ENCODE measurements around the gene KIF3A.

Gene KIF3A

DNA sequence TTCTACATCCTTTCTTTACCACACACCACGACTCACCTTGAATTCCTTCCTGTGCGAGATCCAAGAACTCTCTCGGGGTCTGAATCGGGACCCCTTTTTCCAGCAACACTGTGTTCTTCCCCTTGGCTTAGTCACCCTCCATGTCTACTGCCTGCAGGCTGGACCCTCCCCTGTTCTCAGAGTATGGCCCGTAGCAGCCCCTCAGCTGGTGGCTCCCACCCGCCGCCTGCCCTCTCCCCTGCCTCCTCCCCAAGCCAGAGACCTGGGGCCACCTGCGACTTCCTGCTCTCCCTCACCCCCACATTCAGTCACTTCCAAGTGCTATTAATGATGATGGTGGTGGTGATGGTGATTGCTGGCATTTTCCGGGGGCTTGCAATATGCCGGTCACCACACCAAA, 70.0 kb downstream of the KIF3A start:
- Mint-ChIP-seq H3K27ac (no peak overlapping the region), H3K27me3 (peaks cover 5 to 14% of the 10 kb centered on the region in 2 donors), H3K4me3 (no peak overlapping the region)

DNA sequence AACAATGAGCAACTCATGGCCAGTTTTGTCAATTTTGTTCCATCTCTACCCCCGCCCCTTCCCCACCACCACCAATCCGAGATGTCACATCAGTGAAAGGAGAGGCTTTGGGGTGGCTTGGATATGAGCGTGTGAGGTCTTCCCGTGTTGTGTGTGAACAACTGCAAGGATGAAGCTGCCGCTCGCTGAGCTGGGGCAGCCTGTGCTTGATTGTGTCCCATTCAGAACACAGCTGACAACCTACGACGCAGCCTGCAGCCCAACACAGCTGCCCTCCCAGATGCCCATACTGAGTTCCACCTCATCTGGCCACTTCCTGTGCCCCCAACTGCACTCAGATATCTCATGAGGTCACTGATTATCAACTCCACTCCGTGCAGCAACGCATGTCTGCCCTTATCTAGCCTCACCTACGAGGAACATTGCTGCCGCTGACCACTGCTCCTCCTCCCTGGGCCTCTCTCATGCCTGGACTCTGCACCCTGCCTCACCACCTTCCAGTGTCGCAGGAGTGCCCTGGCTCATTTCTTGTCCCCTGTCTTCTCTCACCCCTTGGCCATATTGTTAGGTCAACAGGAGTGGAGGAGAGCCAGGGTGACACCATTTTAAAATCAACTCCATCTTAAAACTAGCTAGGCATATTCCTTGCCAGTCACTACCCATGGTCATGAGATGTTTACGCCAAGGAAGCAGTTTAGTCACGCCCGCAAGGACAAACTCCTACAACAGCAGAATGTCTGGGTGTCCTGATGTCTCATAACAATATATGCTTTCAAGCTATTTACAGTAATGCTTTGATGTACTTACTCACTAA, 70.8 kb downstream of the KIF3A start:
- DNase-seq = no peak
- Mint-ChIP-seq H3K4me1 (peaks cover 32 to 34% of the 10 kb centered on the region in 2 donors), H3K27me3 (peaks cover 5 to 14% of the 10 kb centered on the region in 2 donors), H3K9me3 (peaks cover 0 to 3% of the 10 kb centered on the region in 2 donors), H3K4me3 (no peak overlapping the region), H3K27ac (no peak overlapping the region), H3K36me3 (no peaks in the 10 kb centered on the region)
- ATAC-seq (replicated peaks) = no peak

More for the DNA sequence above, 70.0 kb downstream of the KIF3A start:
- peaks cover 24 to 27% of the 10 kb centered on the region in 2 donors for H3K4me1 Mint-ChIP-seq
- DNase-seq (no peak), ATAC-seq (replicated peaks) (no peak)
- H3K36me3 Mint-ChIP-seq = no peaks in the 10 kb centered on the region
- peaks cover 0 to 3% of the 10 kb centered on the region in 2 donors for H3K9me3 Mint-ChIP-seq

DNA sequence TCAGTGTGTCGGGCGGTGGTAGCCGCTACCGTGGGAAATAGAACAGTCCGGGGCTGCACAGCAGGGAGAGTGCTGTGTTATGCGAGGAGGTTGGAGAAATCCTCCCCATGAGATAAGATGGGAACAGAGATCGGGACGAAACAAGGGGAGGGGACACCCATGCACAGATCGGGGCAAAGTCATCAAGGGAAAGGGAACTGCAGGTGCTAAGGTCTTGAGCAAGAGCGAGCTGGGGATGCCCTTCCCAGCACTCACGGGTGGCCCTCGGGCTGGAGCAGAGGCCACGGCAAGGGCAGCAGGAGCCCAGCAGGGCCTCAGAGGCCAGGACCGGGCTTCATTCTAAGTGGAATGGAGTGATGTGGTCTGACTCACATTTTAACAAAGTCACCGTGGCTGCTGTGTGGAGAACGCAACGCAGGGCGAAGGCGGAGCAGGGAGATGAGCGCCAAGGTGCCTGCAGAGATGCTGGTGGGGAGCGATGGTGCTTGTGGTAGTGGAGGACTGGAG, 71.7 kb downstream of the KIF3A start:
- DNase-seq = no peak
- Mint-ChIP-seq H3K27ac (peak overlapping the region; percentile 26), H3K9me3 (peaks cover 0 to 1% of the 10 kb centered on the region in 2 donors), H3K4me3 (no peak overlapping the region), H3K36me3 (no peaks in the 10 kb centered on the region), H3K4me1 (peaks cover 41% of the 10 kb centered on the region in 2 donors), H3K27me3 (peaks cover 5 to 14% of the 10 kb centered on the region in 2 donors)
- ATAC-seq (replicated peaks) = no peak

DNA sequence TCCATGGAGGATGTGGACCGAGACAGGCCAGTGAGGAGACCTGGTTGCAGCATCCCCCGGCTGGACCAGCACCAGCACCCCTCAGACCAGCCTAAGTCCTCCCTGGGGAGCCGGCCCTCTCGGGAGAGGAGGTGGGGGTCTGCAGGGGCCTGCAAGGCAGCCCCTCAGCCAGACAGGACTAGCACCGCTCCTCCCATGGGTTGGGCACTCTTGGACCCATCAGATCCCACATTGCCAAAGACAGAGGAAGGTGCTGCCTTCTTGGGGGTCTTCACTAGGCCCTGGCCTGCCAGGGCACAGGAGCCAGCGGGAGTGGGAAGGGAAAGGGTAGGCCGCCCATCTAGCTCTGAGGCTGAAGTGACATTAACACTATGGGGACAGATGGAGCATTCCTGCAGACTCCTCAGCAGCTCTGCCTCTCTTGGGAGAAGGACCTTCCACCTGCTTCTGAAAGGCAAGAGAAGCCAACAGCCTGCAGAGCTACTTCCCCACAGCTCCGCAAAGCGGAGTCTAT, 72.6 kb downstream of the KIF3A start:
- Mint-ChIP-seq H3K27ac (peak overlapping the region; percentile 80), H3K9me3 (no peaks in the 10 kb centered on the region)
- ATAC-seq (replicated peaks) = no peak

DNA sequence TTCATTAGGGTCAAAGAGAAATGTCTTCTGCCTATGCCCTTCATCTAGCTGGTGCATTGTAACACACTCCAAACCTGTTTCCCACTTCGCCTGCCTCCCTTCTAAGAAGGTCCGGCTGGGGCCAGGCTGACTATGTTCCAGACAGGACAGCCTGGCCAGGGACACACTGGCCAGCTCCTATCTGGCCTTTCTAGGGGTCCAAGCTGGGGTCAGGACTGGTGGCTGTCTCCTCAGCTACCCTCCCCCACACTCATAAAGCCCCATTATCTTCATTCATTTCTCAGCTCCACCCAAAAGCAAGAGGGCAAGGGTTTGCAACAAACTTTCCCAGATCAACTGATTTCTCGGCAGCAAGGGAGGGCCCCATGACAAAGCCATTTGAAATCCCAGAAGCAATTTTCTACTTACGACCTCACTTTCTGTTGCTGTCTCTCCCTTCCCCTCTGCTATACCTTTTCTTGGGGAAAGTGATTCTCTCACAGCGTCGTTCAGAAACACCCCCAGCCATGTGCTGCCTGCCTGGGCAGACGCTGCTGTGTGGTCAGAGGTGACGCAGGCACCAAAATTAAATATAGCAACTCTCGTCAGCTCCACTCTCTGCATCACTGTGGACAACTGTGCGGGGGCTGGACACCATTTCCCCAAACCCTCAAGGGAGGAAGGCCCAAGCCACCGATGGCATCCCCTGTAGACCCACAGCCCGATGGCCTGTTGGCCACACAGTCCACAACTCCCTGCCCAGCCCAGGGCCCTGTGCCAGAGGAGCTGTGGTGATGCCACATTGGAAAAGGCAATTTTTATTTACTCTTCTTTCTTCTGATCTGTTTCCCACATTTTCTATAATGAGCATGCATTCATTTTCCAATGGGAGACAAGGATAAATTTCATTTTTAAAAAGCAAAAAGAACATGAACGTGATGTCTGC, 73.3 kb downstream of the KIF3A start:
- ATAC-seq (replicated peaks) = peak in 1 of 2 donors; percentile 20
- no peak overlapping the region for H3K4me3 Mint-ChIP-seq

More for the DNA sequence above, 72.6 kb downstream of the KIF3A start:
- Mint-ChIP-seq H3K4me3 (no peak overlapping the region), H3K36me3 (no peaks in the 10 kb centered on the region), H3K4me1 (peaks cover 47 to 50% of the 10 kb centered on the region in 2 donors), H3K27me3 (peaks cover 5 to 10% of the 10 kb centered on the region in 2 donors)
- no peak for DNase-seq

DNA sequence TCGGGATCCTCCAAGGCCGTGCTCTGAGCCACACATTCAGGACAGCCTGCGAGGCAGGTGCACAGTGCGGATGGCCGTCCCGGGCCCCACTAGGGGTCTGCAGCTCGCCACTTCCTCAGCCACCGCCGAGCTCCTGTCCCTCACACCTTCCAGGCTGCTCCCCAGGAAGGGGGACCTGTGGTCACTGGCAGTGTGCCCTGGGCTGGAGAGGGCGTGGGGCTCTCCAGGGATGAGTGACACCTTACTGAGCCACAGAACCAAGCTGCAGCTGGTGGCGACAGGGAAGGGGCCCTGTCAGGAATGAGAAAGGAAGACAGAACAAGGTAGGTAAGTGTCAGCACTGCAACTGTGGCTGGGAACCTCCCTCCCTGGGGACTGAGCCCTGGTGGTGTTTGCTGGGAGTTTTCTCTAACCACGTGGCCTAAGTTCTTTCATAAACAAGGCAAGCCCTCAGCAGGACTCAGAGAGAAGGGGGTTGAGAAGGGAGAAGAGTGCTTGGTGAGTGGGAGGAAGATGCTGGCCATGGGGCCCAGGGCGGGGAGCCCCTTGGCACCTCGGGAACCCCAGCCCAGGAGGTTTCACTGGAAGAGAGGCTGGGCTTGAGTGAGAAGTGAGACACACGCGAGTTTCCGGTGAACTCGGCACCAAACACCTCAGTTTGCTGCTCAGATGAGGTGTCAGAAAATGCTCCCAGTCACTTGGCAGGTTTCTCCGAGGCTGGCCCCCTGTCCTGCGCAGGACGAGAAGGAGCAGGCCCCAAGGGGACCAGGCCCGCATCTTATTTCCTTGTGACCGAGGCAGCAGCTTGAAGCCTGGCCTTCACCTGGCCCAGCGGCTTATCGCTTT, 74.2 kb downstream of the KIF3A start:
- peak overlapping the region; percentile 80 for H3K27ac Mint-ChIP-seq
- ATAC-seq (replicated peaks) = peak; percentile 73 to 74
- DNase-seq = peak; percentile 73
- H3K9me3 Mint-ChIP-seq = no peaks in the 10 kb centered on the region
- H3K4me3 Mint-ChIP-seq = peak overlapping the region; percentile 18 to 55
- peaks cover 54 to 65% of the 10 kb centered on the region in 2 donors for H3K4me1 Mint-ChIP-seq
- peaks cover 7 to 8% of the 10 kb centered on the region in 2 donors for H3K27me3 Mint-ChIP-seq
- H3K36me3 Mint-ChIP-seq = no peaks in the 10 kb centered on the region

More for the DNA sequence above, 73.3 kb downstream of the KIF3A start:
- peaks cover 51 to 57% of the 10 kb centered on the region in 2 donors for H3K4me1 Mint-ChIP-seq
- no peak for DNase-seq
- peak overlapping the region; percentile 80 for H3K27ac Mint-ChIP-seq
- peaks cover 5 to 6% of the 10 kb centered on the region in 2 donors for H3K27me3 Mint-ChIP-seq
- no peaks in the 10 kb centered on the region for H3K9me3 Mint-ChIP-seq
- no peaks in the 10 kb centered on the region for H3K36me3 Mint-ChIP-seq

DNA sequence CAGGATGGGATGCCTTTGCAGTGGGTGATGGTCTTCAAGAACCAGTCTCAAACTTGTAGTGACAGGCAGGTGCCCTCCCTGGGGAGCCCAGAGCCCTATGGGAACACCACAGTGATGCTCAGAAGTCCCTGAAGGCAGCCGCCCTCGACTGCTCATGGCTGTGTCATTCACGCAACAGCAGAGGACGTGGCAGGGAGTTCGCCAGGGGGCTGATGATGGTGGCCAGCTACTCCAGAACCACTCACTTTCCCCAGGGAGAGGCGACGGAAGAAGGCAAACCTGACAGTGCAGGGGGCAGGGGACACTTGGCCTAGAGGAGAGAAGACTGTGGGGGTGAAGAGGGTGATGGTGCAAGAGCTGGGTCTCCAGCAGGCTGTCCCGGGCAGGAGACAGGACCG, 75.3 kb downstream of the KIF3A start:
- no peaks in the 10 kb centered on the region for H3K36me3 Mint-ChIP-seq
- peak overlapping the region; percentile 81 for H3K27ac Mint-ChIP-seq
- ATAC-seq (replicated peaks) (peak; percentile 43 to 45), DNase-seq (peak; percentile 57)
- peaks cover 55 to 69% of the 10 kb centered on the region in 2 donors for H3K4me1 Mint-ChIP-seq
- peaks cover 11 to 14% of the 10 kb centered on the region in 2 donors for H3K27me3 Mint-ChIP-seq
- peak overlapping the region; percentile 4 to 58 for H3K4me3 Mint-ChIP-seq
- H3K9me3 Mint-ChIP-seq = no peaks in the 10 kb centered on the region

DNA sequence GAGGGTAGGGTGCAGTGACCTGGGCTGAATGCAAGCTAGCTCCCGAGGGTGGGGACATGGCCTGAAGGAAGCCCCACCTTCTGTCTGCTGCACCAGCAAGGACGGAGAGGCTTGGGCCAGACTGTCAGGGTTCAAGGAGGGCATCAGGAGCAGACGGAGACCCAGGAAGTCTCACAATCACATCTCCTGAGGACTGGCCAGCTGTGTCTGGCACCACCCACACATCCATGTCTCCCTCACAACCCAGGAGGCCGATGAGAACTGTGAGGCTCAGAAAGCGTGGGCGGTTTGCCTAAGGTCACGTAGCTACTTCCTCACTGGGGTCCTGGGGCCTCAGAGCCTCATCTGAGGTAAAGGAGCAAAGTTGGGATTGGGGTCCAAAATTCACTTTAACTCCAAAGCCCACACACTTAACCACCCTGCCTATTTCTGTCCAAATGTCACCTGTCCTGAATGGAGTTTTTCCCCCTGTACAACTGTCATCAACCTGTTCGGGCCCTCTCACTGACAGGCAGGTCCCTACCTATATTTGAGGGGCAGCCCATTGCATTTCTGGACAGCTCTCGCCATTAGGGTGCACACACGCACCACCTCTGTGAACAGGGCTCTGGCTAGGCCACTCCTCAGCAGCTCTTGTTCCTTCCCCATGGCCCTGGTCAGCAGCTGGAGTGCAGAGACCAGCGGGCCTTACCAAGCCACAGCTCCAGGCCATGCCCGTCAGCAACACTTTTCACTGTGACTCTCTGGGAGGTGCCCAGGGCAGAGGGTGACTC, 75.9 kb downstream of the KIF3A start:
- DNase-seq = peak; percentile 51
- H3K27me3 Mint-ChIP-seq = peaks cover 17 to 19% of the 10 kb centered on the region in 2 donors
- H3K9me3 Mint-ChIP-seq = no peaks in the 10 kb centered on the region
- peaks cover 0 to 3% of the 10 kb centered on the region in 2 donors for H3K36me3 Mint-ChIP-seq
- H3K4me1 Mint-ChIP-seq = peaks cover 60 to 75% of the 10 kb centered on the region in 2 donors
- peak; percentile 50 to 61 for ATAC-seq (replicated peaks)
- H3K4me3 Mint-ChIP-seq = peak overlapping the region; percentile 39 to 72
- peak overlapping the region; percentile 87 for H3K27ac Mint-ChIP-seq

DNA sequence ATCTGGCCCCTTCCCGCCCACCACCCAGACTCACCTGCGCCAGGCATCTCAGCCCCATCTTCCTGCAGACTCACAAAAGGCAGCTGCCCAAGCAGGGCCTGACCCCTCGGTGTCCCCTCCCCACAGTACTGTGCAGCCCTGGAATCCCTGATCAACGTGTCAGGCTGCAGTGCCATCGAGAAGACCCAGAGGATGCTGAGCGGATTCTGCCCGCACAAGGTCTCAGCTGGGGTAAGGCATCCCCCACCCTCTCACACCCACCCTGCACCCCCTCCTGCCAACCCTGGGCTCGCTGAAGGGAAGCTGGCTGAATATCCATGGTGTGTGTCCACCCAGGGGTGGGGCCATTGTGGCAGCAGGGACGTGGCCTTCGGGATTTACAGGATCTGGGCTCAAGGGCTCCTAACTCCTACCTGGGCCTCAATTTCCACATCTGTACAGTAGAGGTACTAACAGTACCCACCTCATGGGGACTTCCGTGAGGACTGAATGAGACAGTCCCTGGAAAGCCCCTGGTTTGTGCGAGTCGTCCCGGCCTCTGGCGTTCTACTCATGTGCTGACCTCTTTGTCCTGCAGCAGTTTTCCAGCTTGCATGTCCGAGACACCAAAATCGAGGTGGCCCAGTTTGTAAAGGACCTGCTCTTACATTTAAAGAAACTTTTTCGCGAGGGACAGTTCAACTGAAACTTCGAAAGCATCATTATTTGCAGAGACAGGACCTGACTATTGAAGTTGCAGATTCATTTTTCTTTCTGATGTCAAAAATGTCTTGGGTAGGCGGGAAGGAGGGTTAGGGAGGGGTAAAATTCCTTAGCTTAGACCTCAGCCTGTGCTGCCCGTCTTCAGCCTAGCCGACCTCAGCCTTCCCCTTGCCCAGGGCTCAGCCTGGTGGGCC, 77.5 kb downstream of the KIF3A start:
- H3K27ac Mint-ChIP-seq = peak overlapping the region; percentile 37
- H3K4me3 Mint-ChIP-seq = no peak overlapping the region
- no peaks in the 10 kb centered on the region for H3K9me3 Mint-ChIP-seq
- DNase-seq = no peak
- H3K27me3 Mint-ChIP-seq = peaks cover 16 to 22% of the 10 kb centered on the region in 2 donors
- ATAC-seq (replicated peaks) = no peak
- peaks cover 0 to 4% of the 10 kb centered on the region in 2 donors for H3K36me3 Mint-ChIP-seq
- peaks cover 56 to 76% of the 10 kb centered on the region in 2 donors for H3K4me1 Mint-ChIP-seq

DNA sequence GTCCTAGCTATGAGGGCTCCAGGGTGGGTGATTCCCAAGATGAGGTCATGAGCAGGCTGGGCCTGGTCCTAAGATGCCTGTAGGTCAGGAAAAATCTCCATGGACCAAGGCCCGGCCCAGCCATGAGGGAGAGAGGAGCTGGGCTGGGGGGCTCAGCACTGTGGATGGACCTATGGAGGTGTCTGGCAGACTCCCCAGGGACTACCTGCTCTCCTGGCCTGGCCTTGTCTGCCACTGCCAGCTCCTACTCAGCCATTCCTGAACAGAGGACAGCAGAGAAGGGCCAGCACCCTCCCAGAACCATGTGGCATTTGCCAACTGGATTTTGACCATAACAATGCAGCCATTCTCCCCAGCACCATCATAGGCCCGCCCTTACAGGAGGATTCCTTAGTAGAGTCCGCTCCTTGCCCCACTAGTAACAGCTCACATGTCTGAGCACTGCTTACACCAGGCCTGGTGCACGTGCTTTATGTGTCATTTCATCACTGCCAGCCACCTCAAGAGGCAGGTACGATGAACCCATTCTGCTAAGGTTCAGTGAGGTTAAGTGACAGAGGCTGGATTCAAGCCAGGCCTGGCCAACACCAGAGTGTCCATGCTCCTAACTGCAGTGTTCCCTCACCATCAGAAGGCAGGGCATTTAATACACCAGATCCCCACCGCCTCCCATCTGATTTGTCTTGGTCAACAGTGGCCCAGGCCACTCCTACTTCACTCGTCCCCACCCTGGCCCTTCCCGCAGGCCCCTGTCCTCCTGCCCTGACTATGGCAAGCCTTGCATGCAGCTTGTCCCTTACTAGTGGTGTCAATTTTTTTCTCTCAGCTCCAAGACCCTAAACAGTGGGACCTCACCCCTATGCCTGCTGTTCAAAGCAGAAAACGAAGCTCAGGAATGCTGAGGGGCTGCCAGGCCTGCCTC, 78.7 kb downstream of the KIF3A start:
- Mint-ChIP-seq H3K4me3 (no peak overlapping the region), H3K27ac (peak overlapping the region; percentile 86), H3K4me1 (peaks cover 47 to 65% of the 10 kb centered on the region in 2 donors), H3K36me3 (peaks cover 0 to 4% of the 10 kb centered on the region in 2 donors), H3K9me3 (no peaks in the 10 kb centered on the region), H3K27me3 (peaks cover 27 to 34% of the 10 kb centered on the region in 2 donors)
- ATAC-seq (replicated peaks) (no peak), DNase-seq (no peak)

DNA sequence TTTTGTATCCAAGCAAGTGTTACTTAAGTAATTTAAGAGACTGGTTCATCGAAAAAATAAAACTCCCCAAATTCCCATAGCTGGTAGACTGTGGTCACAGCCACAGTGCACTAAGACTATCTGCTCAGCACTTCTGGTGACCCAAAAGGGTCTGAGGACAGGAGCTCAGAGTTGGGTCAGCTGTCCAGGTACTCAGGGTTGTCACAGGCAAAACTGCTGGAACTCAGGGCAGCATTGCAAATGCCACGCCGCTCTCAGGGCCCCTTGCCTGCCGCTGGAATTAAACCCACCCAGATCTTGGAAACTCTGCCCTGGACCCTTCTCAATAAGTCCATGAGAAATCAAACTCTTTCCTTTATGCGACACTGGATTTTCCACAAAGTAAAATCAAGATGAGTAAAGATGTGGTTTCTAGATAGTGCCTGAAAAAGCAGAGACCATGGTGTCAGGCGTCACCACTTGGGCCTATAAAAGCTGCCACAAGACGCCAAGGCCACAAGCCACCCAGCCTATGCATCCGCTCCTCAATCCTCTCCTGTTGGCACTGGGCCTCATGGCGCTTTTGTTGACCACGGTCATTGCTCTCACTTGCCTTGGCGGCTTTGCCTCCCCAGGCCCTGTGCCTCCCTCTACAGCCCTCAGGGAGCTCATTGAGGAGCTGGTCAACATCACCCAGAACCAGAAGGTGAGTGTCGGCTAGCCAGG, 79.5 kb downstream of the KIF3A start, which contains the start of gene IL13:
Gene IL13, plus strand, starts transcription at position 498 of the 705 bp plus-strand sequence. Its CDS starts 14 bp downstream, at position 512.
- peak within 1 kb of the TSS; percentile 86 for H3K27ac Mint-ChIP-seq
- DNase-seq (no peak), ATAC-seq (replicated peaks) (no peak)
- H3K4me1 Mint-ChIP-seq = peaks cover 38 to 57% of the 10 kb centered on the region in 2 donors
- H3K9me3 Mint-ChIP-seq = no peaks in the 10 kb centered on the region
- peaks cover 0 to 4% of the 10 kb centered on the region in 2 donors for H3K36me3 Mint-ChIP-seq
- peak within 1 kb of the TSS; percentile 57 to 75 for H3K4me3 Mint-ChIP-seq
- peaks cover 31 to 37% of the 10 kb centered on the region in 2 donors for H3K27me3 Mint-ChIP-seq

Measured in stimulated activated naive B cell treated with anti-CD40 and anti-IgM and Interleukin-4, amounts not matched to agents 10 μg/mL and 1 μg/mL and 100 μg/mL, for 72 hours (primary cell).